ENCODE measurements around the gene FARP1.

FARP1 gene

DNA sequence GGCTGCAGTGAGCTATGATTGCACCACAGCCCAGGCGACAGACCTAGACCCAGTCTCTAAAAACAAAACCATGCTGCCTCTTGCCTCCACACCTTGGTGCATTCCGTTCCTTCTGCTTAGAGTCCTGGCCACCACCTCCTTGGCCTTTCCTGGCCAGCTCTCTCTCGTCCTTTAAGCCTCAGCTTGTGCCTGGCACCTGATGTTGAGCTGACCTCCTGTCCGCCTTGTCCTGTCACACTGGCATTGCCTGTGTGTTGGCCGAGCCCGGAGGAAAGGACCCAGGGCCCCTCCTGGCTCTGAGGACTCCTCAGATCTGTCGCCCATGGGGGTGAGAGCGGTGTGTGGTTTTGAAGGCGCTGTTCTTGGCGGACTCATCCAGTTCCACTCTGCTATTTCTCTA is 290.8 kb downstream of the FARP1 start:
- Histone ChIP-seq H4K91ac (ENCODE audit: low read depth, low read length) (no peak overlapping the region), H3K79me1 (ENCODE audit: low read length) (no peaks in the 10 kb centered on the region), H2AK5ac (ENCODE audit: low read length) (no peak overlapping the region), H3K9ac (ENCODE audit: low read length) (no peak overlapping the region), H4K8ac (ENCODE audit: low read depth, low read length) (no peak overlapping the region), H2BK12ac (ENCODE audit: low read length) (no peak overlapping the region), H3K18ac (ENCODE audit: low read length) (no peak overlapping the region), H2BK5ac (ENCODE audit: low read depth, low read length, poor library complexity) (no peak overlapping the region), H3K4me2 (ENCODE audit: low read length) (no peak overlapping the region), H3K79me2 (ENCODE audit: control insufficient read depth, insufficient read depth, low read length, poor library complexity) (no peaks in the 10 kb centered on the region), H2AFZ (ENCODE audit: insufficient read depth, low read length, poor library complexity) (no peak overlapping the region), H3K4me1 (ENCODE audit: control insufficient read depth in 1 of 2, insufficient read depth in 2 of 2, low read length in 2 of 2) (peaks cover 0 to 4% of the 10 kb centered on the region in 2 experiments), H3K9me3 (ENCODE audit: insufficient read depth, low read depth, low read length) (peaks cover 4% of the 10 kb centered on the region), H3K4me3 (ENCODE audit: low read depth, low read length) (no peak overlapping the region), H2BK120ac (ENCODE audit: insufficient read depth, low read length, poor library complexity) (no peak overlapping the region), H3K36me3 (ENCODE audit: control insufficient read depth in 1 of 2, insufficient read depth in 2 of 2, low read length in 2 of 2) (peaks cover 23 to 38% of the 10 kb centered on the region in 2 experiments), H3K27me3 (ENCODE audit: insufficient read depth, low read length) (no peaks in the 10 kb centered on the region), H4K12ac (ENCODE audit: low read depth, low read length) (no peak overlapping the region), H3K4ac (ENCODE audit: low read depth, low read length) (no peak overlapping the region), H3K27ac (ENCODE audit: low read depth, low read length) (no peak overlapping the region), H3K23ac (ENCODE audit: low read length) (no peak overlapping the region), H3K14ac (ENCODE audit: low read length) (no peak overlapping the region)
- DNase-seq, result no peak
- WGBS (ENCODE audit: extremely low coverage, insufficient coverage, insufficient read length), result no CpG with 5 or more reads among the region's 10 CpGs

DNA sequence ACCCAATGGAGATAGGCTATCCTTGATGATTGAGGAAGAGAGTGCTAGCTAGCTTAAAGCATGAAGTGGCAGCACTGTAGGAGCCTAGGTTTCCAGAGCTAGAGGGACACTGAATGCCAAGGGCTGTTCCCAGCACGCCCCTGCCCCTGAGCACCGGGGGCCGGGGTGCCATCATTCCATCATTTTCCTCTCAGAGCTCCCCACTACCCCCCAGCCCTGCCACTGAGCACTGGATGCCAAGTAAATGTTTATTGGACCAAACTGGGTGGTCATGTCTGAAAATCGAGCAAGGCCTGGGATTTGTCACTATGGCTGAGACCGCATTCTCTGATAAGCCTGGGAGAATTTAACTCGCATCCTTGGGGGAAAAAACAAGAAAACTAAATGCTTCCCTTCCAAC is 291.2 kb downstream of the FARP1 start:
- H3K4ac ChIP-seq (ENCODE audit: low read depth, low read length), result no peak overlapping the region
- no CpG with 5 or more reads among the region's 6 CpGs for WGBS (ENCODE audit: extremely low coverage, insufficient coverage, insufficient read length)
- no peak overlapping the region for H3K9ac ChIP-seq (ENCODE audit: low read length)

DNA sequence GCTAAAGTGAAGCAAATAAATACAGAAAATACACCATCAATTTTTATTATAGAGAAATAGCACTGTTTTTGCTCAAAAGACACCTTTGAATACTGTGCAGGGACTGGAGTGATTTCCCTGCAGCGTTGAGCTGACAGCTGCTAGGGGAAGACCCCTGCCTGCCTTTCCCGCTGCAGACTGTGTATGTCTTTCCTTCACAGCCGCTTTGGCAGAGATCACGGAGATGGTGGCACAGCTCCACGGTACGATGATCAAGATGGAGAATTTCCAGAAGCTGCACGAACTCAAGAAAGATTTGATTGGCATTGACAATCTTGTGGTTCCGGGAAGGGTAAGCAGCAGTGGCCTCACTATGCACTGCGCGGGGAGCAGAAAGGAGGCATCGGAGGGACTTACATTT is 292.5 kb downstream of the FARP1 start:
- H2BK12ac ChIP-seq (ENCODE audit: low read length), result no peak overlapping the region
- no peak overlapping the region for H2BK5ac ChIP-seq (ENCODE audit: low read depth, low read length, poor library complexity)
- no peak overlapping the region for H3K23ac ChIP-seq (ENCODE audit: low read length)
- DNase-seq, result no peak
- WGBS (ENCODE audit: extremely low coverage, insufficient coverage, insufficient read length), result no CpG with 5 or more reads among the region's 11 CpGs
- H4K91ac ChIP-seq (ENCODE audit: low read depth, low read length), result no peak overlapping the region
- no peak overlapping the region for H3K4ac ChIP-seq (ENCODE audit: low read depth, low read length)
- peaks cover 38 to 52% of the 10 kb centered on the region in 2 experiments for H3K36me3 ChIP-seq (ENCODE audit: control insufficient read depth in 1 of 2, insufficient read depth in 2 of 2, low read length in 2 of 2)
- H4K12ac ChIP-seq (ENCODE audit: low read depth, low read length), result no peak overlapping the region
- no peak overlapping the region for H2AFZ ChIP-seq (ENCODE audit: insufficient read depth, low read length, poor library complexity)
- H3K79me1 ChIP-seq (ENCODE audit: low read length), result no peaks in the 10 kb centered on the region
- H3K79me2 ChIP-seq (ENCODE audit: control insufficient read depth, insufficient read depth, low read length, poor library complexity), result no peaks in the 10 kb centered on the region
- H3K27ac ChIP-seq (ENCODE audit: low read depth, low read length), result no peak overlapping the region
- no peak overlapping the region for H2AK5ac ChIP-seq (ENCODE audit: low read length)
- no peak overlapping the region for H4K8ac ChIP-seq (ENCODE audit: low read depth, low read length)
- H3K27me3 ChIP-seq (ENCODE audit: insufficient read depth, low read length), result no peaks in the 10 kb centered on the region
- H3K18ac ChIP-seq (ENCODE audit: low read length), result no peak overlapping the region
- H3K9me3 ChIP-seq (ENCODE audit: insufficient read depth, low read depth, low read length), result peaks cover 4% of the 10 kb centered on the region
- no peak overlapping the region for H2BK120ac ChIP-seq (ENCODE audit: insufficient read depth, low read length, poor library complexity)
- peaks cover 0 to under 1% of the 10 kb centered on the region in 2 experiments for H3K4me1 ChIP-seq (ENCODE audit: control insufficient read depth in 1 of 2, insufficient read depth in 2 of 2, low read length in 2 of 2)
- no peak overlapping the region for H3K9ac ChIP-seq (ENCODE audit: low read length)
- H3K4me2 ChIP-seq (ENCODE audit: low read length), result no peak overlapping the region
- no peak overlapping the region for H3K14ac ChIP-seq (ENCODE audit: low read length)
- no peak overlapping the region for H3K4me3 ChIP-seq (ENCODE audit: low read depth, low read length)

More for the DNA sequence above, 291.2 kb downstream of the FARP1 start:
- Histone ChIP-seq H2AK5ac (ENCODE audit: low read length) (no peak overlapping the region), H3K79me1 (ENCODE audit: low read length) (no peaks in the 10 kb centered on the region), H3K36me3 (ENCODE audit: control insufficient read depth in 1 of 2, insufficient read depth in 2 of 2, low read length in 2 of 2) (peaks cover 25 to 40% of the 10 kb centered on the region in 2 experiments), H2BK120ac (ENCODE audit: insufficient read depth, low read length, poor library complexity) (no peak overlapping the region), H3K14ac (ENCODE audit: low read length) (no peak overlapping the region), H3K4me2 (ENCODE audit: low read length) (no peak overlapping the region), H2AFZ (ENCODE audit: insufficient read depth, low read length, poor library complexity) (no peak overlapping the region), H3K9me3 (ENCODE audit: insufficient read depth, low read depth, low read length) (peaks cover 4% of the 10 kb centered on the region), H3K23ac (ENCODE audit: low read length) (no peak overlapping the region), H3K79me2 (ENCODE audit: control insufficient read depth, insufficient read depth, low read length, poor library complexity) (no peaks in the 10 kb centered on the region), H2BK12ac (ENCODE audit: low read length) (no peak overlapping the region), H3K18ac (ENCODE audit: low read length) (no peak overlapping the region), H3K27ac (ENCODE audit: low read depth, low read length) (no peak overlapping the region), H3K27me3 (ENCODE audit: insufficient read depth, low read length) (no peaks in the 10 kb centered on the region), H2BK5ac (ENCODE audit: low read depth, low read length, poor library complexity) (no peak overlapping the region), H4K8ac (ENCODE audit: low read depth, low read length) (no peak overlapping the region), H4K12ac (ENCODE audit: low read depth, low read length) (no peak overlapping the region), H3K4me3 (ENCODE audit: low read depth, low read length) (no peak overlapping the region), H4K91ac (ENCODE audit: low read depth, low read length) (no peak overlapping the region), H3K4me1 (ENCODE audit: control insufficient read depth in 1 of 2, insufficient read depth in 2 of 2, low read length in 2 of 2) (peaks cover 0 to 4% of the 10 kb centered on the region in 2 experiments)
- no peak for DNase-seq

DNA sequence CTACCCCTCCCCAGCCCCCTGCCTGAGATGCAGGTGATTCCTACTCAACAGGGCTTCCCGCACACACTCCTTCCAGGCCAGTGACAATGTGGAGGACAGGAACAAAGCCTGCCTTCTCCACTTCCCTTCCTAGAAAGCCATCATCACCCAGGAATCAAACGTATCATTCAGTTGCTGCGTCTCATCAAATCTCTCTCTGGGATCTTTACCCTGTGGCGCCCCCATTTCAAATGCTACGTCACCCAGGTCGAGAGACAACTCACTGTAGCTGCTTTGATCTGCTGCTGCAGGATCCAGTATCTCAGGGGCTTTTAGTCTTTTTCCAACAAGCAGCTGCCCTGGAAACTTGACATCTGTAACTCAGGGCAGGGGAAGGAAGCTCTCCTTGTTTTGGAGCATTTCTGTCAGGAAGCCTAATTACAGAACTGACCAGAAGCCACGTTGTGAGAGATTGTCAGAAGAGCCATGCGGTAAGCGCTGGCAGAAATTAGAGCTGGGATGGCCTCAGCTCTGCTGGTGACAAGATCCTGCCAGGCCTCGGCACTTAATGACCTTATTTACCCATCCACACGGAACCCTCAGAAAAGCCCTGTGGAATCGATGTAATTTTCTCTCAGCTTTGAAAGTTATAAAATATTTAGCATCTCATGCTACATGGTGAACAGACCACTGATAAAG is 293.5 kb downstream of the FARP1 start:
- H3K36me3 ChIP-seq (ENCODE audit: control insufficient read depth in 1 of 2, insufficient read depth in 2 of 2, low read length in 2 of 2), result peaks cover 45 to 56% of the 10 kb centered on the region in 2 experiments
- no peak overlapping the region for H3K14ac ChIP-seq (ENCODE audit: low read length)
- H2BK120ac ChIP-seq (ENCODE audit: insufficient read depth, low read length, poor library complexity), result no peak overlapping the region
- H3K9ac ChIP-seq (ENCODE audit: low read length), result no peak overlapping the region
- no peak overlapping the region for H4K8ac ChIP-seq (ENCODE audit: low read depth, low read length)
- no peak overlapping the region for H2BK12ac ChIP-seq (ENCODE audit: low read length)
- no peak overlapping the region for H3K4ac ChIP-seq (ENCODE audit: low read depth, low read length)
- H3K79me2 ChIP-seq (ENCODE audit: control insufficient read depth, insufficient read depth, low read length, poor library complexity), result no peaks in the 10 kb centered on the region
- no peak overlapping the region for H4K91ac ChIP-seq (ENCODE audit: low read depth, low read length)
- H3K27ac ChIP-seq (ENCODE audit: low read depth, low read length), result no peak overlapping the region
- no peaks in the 10 kb centered on the region for H3K4me1 ChIP-seq (ENCODE audit: control insufficient read depth in 1 of 2, insufficient read depth in 2 of 2, low read length in 2 of 2)
- H2AK5ac ChIP-seq (ENCODE audit: low read length), result no peak overlapping the region
- H3K9me3 ChIP-seq (ENCODE audit: insufficient read depth, low read depth, low read length), result peaks cover 4% of the 10 kb centered on the region
- no peak overlapping the region for H2BK5ac ChIP-seq (ENCODE audit: low read depth, low read length, poor library complexity)
- H2AFZ ChIP-seq (ENCODE audit: insufficient read depth, low read length, poor library complexity), result no peak overlapping the region
- H3K4me3 ChIP-seq (ENCODE audit: low read depth, low read length), result no peak overlapping the region
- H3K4me2 ChIP-seq (ENCODE audit: low read length), result no peak overlapping the region
- H4K12ac ChIP-seq (ENCODE audit: low read depth, low read length), result no peak overlapping the region
- DNase-seq, result no peak
- no CpG with 5 or more reads among the region's 12 CpGs for WGBS (ENCODE audit: extremely low coverage, insufficient coverage, insufficient read length)
- H3K23ac ChIP-seq (ENCODE audit: low read length), result no peak overlapping the region
- no peaks in the 10 kb centered on the region for H3K79me1 ChIP-seq (ENCODE audit: low read length)
- H3K27me3 ChIP-seq (ENCODE audit: insufficient read depth, low read length), result no peaks in the 10 kb centered on the region
- H3K18ac ChIP-seq (ENCODE audit: low read length), result no peak overlapping the region

All from trophoblast cell (in vitro differentiated cells and primary cell).